Measurements from ENCODE around the gene KDM6A.

DNA sequence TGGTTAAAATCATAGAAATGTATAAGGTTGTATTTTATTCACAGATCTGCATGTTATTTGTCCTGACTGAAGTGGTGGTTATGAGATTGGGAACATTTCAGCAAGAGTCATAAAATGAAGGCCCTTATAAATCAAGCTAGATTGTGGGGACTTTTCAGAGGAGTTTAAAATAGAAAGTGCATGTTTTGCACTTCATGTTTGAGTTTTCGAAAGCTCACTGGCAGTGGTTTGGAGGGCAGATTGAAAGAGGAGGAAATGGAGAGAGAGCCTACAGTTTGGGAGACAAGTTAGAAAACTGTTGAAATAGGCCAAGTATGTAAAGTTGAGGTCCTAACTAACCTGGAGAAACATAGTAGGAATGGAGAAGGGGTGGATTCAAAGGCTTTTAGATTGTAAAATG is 124.9 kb downstream of the KDM6A start:
- TF ChIP-seq CTCF (conservative IDR thresholded peaks at IDR 0.05 in 1 of 2, IDR thresholded peaks at IDR 0.05 in 1 of 2; ENCODE audit: low read depth in 1 of 2, low read length in 2 of 2): no peak
- TF ChIP-seq EZH2 (IDR thresholded peaks at IDR 0.05; ENCODE audit: low read length, missing control alignments): no peak
